ENCODE results near the gene NRXN2.

Gene NRXN2

DNA sequence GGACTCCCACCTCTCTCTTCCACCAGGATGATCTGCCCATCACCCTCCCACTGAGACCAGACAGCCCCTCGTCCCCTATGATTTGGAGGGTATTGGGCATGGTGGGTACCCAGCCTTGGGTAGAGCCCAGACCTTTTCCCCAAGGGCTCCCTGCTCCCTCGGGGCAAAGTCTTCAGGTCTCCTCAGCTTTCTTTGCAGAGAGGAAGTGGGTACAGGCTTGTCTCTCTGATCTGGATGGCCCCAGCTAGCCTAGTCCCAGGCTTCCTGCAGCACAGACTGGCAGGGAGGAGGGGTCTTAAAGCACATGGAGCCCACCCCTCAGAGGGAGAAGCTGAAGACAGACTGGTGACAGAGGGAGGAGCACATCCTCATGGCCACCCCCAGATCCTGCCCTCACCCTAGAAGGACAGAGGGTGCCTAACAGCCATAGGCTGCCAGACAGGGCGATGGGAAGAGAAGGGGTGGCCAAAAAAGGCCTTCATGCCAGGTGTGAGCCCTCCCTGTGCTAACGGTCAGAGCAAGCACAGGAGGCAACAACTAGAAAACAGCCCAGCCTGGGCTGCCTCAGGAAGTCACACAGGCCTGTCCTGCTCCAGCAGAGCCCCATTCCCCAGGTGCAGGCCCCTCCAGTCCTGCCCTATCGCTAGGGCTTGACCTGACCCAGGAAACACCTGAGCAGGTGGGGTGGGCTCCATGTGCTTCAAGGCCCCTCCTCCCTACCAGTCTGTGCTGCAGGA lies 101.5 kb downstream of the NRXN2 start:
- DNase-seq: no peak

DNA sequence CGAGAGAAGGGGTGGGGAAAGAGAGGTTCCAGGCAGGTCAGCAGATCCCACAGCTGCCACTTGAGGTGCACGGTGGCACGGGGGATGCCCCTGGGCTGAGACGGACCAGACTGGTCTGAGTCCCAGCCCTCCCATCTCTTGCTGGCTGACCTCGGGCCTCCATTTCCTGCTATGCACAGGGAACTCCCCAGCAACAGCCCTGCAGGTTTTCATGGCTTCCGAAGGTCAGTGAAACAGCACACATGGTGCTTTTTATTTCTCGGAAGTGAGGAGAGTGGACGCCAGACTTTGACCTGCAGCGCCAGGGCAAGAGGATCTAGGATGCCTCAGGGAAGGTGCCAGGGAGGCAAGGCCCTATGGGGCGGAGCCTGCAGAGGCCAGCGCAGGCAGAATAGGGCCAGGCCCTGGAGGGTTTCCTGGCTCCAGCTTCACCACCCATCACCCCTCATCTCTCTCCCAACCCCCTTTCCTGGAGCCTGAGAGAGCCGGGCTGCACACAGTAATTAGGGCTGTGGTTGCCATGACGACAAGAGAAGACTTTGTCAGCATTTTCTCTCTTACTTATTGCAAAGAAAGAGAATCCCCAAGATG lies 102.5 kb downstream of the NRXN2 start:
- no peak for DNase-seq

DNA sequence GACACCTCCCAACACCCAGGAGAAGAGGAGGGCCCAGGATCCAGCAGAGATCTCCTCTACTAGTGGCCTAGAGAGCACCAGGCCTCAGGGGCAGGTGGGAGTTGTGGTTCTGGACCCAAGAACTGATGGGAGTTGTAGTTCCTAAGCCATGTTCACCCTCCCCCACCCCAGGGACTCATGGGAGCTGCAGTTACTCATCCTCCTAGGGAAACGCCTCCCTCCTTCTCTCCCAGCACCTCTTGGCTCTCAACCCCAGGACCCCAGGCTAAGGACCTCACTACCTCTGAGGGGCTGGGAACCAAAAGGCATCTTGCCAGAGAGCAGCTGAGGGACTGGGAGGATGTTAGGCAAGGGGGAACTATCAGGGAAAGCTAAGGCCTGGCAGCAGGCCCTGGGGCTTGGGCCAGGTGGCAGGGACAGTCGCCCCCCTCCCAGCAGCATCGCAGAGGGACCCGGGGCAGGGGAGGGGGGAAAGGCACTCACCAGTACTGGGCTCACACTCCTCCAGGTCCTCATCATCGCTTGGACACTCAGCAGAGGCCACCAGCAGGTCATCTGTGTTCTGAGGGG lies 103.1 kb downstream of the NRXN2 start:
- no peak for DNase-seq

DNA sequence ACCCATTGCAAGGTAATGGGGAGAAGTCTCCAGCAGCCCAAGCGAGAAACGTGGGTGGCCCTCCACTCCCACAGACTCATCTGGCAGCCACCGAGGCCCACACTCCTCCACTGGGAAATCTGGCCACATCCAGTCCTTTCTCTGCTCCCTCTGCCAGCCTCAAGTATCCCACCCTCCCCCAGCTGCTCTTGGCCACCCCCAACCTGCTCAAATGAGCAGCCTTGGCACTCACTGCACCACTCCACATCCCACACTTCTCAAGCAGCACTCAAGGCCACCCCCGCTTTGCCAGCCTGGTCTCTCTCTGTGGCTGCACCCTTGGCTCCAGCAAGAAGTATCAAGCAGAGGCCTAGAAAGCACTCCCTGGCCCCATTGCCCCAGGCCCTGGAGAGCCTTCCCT lies 103.8 kb downstream of the NRXN2 start:
- no peak for DNase-seq

DNA sequence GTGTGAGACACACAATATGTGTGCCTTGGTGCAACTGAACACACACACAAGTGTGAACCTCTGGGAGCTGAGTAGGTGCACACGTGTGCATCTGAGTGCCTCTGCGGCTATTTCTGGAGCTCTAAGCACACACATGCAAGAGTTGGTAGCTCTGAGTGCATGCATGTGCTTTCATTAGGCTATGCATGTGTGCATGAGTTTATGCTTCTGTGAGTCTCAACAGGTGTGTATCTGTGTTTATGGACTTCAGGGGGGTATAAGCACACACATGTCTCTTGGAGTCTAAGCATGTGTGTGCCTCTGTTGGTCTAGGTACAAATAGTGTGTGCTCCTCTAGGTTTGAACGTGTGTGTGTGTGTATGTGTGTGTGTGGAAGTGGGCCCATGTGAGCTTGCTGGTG lies 106.2 kb downstream of the NRXN2 start:
- no peak for DNase-seq

DNA sequence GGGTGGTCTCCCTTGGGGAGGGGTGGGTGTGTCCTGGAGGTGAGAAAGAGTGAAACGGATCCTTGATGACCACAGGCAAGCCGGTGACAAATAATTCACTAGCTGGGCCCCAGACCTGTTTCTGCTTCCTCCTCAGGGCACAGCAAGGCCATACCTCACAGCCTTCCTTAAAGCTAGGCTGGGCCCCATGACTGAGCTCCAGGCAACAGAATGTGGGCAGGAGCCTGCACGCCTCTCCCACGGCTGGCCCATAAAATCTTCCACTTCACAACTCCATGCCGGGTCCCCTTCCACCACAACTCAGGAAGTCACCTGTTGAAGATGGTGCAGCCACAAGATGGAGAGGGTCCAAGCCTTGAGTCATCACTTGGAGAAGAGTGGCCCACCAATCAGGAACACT lies 108.1 kb downstream of the NRXN2 start:
- DNase-seq: no peak

DNA sequence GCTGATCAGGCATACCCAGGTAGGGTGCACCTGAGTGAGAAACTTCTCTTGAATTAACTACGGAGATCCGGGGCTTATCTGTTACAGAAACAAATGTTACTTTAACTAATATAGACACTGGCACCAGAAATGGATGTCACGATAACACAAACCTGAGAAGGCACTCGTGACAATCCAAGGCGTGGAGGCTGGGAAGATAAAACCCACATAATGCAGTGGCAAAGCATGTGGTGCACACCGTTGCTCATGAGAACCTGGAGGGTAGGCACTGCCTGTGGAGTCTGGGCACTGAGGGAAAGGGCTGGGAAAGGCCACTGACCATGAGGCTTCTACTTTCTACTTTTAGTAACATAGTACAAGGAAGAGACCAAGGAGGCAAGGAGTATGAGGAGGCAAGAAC lies 109.3 kb downstream of the NRXN2 start:
- no peak for DNase-seq

DNA sequence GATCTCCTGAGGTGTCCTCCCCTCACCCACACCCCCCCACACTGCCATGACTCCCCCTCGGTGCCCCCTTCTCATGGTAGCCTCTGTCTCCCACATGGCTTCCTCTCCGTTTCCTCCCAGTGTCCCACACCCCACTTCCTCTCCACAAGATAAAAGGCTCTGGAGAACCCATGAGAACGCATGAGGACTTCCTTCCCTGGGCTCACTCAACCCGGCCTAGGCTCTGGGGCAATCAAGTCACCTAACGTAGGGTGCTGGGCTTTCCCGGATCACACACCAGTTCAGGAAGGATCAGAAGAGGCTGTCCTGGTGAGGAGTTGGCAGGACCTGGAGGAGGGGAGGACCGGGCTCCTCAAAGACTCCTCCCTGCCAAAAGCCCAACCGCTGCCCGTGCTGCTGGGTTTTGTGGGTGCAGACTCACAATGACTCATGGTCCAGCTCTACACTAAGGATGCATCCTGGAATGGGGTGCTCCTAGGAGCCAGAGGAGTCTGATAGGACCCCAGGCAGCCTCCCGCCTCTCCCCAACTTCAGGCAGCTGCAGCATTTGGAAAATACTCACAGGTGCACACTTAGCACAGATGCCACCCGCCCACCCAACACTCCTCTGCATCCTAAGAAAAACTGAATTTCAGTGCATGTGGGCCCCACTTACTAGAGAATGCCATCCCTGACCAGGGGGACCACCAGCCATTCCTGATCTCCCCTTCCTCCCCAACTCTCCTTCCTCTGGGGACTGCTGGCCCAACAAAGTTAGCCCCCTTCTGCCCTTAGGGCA lies 110.9 kb downstream of the NRXN2 start:
- no peak for DNase-seq

DNA sequence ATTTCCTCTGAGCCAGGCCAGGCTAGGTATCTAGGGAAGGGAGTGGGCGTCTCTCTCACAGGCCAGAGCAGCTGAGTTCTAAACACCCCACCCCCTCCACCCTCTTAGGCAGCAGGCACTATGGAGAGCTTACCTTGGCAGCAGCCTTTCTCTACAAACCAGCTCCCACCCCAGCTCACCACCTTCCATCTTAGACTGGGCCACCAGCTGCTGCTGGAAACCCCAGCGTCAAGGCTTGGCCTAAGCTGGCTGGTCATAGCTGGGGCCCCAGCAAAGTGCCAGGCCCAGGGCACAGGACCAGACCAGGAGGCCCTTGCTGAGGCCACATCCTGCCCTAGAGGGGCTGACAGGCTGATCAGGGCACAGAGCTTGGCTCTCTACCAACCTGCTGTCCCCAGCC lies 111.8 kb downstream of the NRXN2 start:
- no peak for DNase-seq

DNA sequence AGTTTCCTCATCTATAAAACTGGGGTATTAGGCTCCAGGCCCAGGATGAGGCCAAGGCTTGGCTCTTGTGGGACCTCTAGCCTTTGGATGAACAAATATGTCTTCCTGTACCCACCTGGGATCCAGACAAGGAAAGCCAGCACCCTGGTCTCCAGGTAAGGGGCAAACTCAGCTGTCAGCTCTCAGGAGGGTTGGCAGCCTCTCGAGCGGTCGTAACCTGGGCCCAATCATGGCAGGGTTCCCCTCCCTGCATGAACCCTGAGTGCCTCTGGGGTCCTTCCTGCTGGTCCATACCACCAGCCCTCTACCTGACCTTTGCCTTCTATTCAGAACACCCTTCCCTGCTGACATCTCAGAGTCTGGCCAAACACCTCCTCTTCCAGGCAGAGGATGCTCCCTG lies 112.4 kb downstream of the NRXN2 start:
- DNase-seq: no peak

DNA sequence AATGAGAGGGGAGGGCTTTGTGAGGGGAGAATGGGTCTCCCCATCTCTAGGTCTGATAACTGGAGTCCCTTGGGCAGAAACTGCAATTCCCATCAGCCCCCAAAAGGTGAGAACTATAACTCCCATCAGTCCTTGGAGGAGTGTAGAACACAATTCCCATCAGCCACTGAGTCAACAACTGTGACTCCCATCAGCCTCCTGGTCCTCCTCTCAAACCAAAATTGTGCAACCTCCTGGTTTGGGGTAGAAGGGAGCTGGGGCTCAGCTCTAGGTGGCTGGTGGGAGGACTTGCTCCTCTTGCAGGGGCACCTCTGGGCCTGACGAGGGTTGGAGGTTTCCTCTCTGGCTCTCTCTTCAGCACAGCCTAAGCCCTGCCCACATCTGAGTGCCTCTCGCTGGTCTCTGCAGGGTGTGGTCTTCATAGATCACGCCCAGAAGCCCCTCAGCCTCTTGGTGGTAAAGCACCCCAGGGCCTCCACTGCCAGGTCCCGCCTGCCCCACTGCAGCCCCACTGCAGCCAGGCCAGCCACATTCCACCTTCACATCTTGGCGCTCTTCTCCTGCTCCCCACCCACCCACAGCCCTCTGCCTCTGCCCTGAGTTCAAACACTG lies 113.5 kb downstream of the NRXN2 start:
- no peak for DNase-seq

DNA sequence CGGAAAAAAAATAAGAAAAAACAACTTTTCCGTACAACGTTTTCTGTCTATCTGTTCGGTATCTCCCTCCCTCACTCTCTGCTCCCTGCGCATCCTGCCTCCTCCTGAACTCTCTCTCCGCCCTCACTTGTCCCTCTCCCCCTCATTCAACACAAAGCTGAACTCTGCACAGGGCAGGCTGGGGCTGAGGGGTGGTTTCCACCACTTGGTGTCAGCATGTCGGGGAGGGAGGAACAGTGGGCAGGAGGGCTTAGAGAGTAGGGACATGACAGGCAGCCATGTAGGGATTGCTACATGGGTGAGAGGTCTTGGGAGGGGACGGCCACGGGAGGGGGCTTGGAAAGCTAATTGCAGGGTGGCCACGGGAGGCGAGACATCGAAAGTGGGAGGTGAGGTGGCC lies 114.4 kb downstream of the NRXN2 start:
- no peak for DNase-seq

DNA sequence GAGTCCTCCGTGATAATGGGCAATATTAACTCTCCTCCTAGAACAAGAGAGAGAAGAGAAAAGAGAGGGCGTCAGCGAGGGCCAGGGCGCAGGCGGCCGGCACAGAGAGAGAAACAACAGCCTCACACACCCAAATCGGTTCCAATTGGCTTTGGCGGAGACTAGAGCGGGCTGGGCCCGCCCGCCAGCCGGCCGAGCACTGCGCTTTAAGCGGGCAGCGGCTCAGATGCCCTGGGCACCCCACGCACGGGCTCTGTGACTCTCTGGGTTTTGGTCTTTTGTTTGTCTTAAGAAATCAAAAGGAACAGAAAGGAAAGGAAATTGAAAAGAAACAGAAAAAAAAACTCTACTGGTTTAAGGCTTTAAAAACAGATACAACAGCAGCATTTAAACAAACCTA lies 115.0 kb downstream of the NRXN2 start:
- DNase-seq: no peak

DNA sequence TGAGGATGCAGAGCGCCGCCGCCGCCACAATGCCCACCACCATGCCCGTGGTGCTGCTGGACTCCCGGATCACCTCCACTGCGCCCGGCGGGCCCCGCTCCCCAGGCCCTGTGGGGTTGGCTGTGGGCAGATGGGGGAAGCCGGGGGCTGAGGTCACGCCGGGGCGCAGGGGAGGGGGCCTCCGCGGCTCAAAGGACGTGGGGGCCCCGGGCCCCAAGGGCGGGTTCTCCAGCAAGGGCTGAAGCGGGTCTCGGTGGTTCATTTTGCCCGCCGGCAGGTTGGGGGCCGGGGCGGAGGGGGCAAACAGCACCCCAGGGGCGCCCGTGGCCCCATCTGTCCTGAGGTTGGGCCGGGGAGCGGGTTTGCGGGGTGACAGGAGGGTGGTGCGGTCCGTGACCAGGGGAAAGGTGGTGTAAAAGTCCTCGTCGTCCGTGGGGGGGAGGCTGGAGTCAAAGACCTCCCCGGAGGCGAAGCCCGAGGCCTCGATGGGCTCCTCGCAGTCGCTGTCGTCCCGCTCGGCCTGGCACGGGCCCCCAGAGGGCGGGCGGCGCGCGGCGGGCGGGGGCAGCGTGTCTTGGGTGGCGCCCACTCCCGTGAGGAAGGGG lies 115.5 kb downstream of the NRXN2 start:
- DNase-seq: no peak

DNA sequence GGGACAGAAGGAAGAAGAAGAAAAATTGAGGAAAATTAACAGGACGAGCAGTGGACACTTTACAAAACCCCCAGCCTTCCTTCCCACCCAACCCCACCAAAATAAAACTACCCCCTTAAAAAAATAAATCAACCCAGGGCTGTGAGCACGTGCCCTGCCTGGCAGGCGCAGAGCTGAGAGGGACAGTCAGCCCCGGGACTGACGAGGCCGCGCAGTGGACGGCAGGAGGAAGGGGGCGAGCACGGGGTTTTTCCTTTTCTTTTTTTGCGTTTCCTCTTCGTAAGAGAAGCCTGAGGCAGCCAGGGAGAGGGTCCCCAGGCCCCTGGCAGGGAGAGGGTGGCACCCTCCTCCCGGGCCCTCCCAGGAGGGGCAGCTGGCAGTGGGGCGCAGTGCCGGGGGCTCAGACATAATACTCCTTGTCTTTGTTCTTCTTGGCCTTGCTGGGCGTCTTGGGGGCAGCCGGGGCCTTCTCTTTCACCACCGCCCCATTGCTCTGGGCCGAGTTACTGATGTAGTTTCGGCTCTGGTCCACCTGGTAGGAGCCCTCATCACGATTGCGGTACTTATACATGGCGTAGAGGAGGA lies 116.1 kb downstream of the NRXN2 start:
- DNase-seq: no peak

DNA sequence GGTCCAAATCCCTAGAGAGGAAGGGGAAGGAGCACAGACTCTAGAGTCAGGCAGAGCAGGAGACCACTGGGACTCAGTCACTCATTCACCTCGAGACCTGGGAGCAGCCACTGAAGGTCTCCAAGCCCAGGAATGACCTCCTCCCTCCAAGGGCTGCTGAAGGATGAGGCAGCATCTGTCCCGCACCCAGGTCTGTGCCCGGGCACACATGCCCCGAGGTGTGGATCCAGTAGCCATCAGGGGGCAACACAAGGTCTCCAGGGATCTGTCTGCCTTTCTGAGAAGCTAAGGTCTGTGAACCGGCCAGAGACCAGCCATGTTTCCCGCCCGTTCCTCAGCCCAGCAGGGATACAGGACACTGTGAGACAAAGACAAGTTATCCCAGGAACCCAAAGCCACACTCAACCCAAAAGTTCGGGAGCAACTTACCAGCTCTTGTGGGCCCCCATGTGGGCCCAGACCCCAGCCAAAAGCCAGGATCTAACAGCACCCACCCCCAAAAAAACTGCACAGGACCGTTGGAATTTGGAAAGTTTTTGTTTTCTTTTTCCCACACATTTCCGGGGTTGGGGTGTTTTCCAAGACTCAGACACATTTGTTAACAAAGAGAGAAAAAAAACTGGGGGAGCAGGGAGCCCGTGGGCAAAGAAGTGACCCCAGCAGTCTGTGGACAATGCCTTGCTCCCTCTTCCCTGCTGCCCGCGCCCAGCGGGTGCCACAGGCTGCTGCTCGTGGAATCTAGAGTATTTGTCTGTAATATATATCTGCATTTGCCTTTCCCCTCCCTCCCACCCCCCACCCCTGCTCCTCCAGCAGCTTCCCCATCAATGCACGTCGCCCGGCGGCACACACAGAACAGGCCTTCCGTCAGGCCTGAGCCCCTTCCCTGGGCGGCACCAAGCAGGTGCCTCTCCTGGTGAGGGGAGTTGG lies 117.1 kb downstream of the NRXN2 start:
- DNase-seq: no peak

DNA sequence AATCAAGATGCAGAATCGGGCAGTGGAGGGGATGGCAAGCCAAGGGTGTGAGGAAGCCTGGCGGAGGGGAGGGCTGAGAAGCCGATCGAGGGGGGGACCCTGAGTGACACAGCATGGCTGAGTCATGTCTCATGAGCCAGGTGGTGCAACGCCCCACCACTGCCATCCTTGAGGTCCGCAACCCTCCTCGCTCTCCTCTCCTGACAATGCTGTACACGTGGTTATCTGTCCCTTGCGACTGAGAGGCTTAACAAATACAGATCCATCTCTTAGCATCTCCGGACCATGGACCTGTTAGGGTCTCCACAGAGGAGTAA lies 117.8 kb downstream of the NRXN2 start:
- no peak for DNase-seq

DNA sequence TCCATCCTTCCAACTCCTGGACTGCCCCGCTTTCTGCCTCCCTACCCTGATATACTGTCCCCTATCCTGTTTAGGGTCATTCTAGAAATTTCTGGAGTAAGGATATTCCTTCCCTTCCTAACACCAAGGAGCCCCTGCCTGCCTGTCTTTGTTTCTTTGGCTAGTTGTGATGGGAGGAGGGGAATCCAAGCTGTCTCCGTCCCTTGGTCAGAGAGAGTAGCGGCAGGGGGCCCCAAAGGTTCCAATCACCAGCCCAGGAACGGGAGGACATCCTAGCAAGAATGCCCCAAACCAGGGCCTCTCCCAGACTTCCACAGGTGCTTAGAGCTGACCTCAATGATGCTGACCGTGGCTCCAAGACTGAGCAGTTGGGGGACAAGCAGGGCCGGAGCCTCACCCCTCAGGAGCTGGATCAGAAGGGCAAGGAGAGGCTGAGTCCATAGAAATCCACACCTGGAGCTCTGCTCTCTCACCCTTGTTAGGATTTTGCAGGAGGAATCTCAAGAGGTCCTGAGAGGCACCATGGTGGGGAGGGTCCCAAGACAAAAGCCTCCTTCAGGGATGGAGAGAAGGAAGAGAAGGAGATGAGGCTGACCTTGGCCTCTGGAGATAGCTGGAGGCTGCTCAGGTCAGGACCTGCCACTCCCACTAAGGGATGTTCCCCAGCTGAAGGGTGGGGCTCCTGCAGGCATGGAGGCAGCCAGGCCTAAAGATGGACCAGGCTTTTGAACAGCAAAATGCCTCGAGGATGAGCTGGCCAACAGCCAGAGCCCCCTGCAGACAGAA lies 118.3 kb downstream of the NRXN2 start:
- no peak for DNase-seq

DNA sequence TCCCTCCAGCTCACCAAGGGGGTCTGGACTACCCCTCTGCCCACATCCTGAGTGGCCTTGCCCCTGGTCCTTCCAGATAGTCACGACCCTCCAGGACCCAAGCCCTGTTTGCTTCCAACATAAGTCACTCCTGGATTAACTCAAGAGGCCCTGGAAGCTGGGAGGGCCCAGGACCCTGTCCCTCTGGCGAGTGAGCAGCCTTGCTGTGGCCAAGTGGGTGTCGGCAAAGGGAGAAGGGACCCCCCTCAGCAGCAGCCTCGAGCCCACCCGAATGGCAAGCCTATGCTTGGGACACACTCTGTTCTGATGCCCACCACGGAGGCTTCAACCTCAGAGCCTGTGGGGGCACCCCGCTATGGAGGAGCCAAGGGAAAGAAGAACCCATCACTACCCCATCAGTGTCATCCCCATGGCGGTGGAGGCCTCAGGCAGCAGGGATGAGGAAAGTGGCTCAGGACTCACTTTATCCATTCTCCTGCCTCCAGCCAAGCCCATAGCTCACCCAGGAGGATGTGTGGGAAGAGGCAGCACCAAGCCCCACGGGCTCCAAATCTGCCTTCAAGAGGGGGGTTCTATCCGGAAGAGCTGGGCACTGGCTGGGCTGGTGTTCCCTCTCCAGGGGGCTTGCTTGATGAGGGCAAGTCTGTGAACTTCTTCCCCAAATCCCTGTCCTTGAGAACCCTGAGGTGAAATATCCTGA lies 119.4 kb downstream of the NRXN2 start:
- no peak for DNase-seq

DNA sequence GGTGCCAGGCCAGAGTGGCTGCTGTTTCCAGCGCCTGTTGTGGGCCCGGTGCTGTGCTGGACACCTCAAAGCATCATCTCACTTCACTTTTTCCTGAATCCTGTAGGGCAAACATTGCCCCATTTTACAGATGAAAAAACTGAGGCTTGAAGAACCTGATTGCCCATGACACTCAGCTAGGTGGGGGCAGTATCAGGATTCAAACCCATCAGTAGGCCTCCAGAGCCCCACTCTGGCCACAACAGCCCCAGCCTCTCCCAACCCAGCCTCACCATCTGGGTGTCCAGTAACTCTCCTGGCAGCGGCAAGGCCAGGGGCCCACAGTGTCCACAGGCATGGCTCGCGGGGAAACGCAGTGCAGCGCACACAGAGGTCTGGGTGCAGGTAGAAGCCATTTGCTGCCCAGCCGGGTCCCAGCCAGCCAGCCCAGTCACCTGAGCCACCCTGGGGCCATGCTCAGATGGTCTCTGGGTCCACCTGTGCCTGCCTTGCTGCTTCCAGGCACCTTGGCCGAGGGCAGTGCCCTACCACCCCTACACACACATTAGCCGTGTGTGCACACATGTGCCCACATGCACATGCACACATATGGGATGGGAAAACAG lies 120.4 kb downstream of the NRXN2 start:
- DNase-seq: no peak

Measured in CD4-positive, alpha-beta T cell treated with Interleukin-4 for 1 hour (primary cell).